Renal cortical epithelial cell (primary cell): ENCODE data around the gene VPS8. TPM values are rescaled to one million over a fixed set of nuclear protein-coding genes. Genes with fewer than 3 reads are reported as not detected.
A peak's percentile ranks its signal among the peaks of the same experiment; 100 is the strongest.

Experiments
- DNase-seq: peaks from one replicate; pipeline ENCODE4 v3.0.0-alpha.2; 2011; ENCODE audit warnings: low read depth
- total RNA-seq: library from RNA; depleted of rRNA; stranded (reverse); fragments of >200 nt; gene quantifications from 2 replicates; pipeline ENCODE4 v1.2.3, GENCODE V29; 2014

The VPS8 gene
- total RNA-seq, 1 donor from 2014 or later, result 67.8 TPM

GRCh38 chr3:185087419-185087818 is 275.5 kb downstream of the VPS8 start:
- DNase-seq, result no peak

- peak; percentile 49 for DNase-seq
Observed at GRCh38 chr3:185089343-185089742, 277.4 kb downstream of the VPS8 start.

GRCh38 chr3:185089751-185090150 is 277.8 kb downstream of the VPS8 start:
- no peak for DNase-seq

- no peak for DNase-seq
Observed at GRCh38 chr3:185090811-185091210, 278.8 kb downstream of the VPS8 start.

- DNase-seq, result no peak
Observed at GRCh38 chr3:185093116-185093515, 281.1 kb downstream of the VPS8 start.

GRCh38 chr3:185094697-185095096 is 282.7 kb downstream of the VPS8 start:
- no peak for DNase-seq

Other genes with a start within 250 kb of the VPS8 start
- 15.3 and 23.4 TPM in 2 replicates for gene MAGEF1, start 100.1 kb upstream of the VPS8 start, total RNA-seq